BLaER1 treated with 17β-estradiol and CSF1 and Interleukin-3, amounts not matched to agents 10 nM and 100 nM (cell line): ENCODE measurements around the gene UACA.

ENCODE experiments used
- H3K27ac ChIP-seq, 11 experiments: shearing (Covaris generic); formaldehyde crosslinking; 2 replicates each; pipeline ENCODE4 v1.8.1; 2022
- H3K27me3 ChIP-seq, 11 experiments: shearing (Covaris generic); formaldehyde crosslinking; 2 replicates each; pipeline ENCODE4 v1.8.1; 2022
- H3K36me3 ChIP-seq, 11 experiments: shearing (Covaris generic); formaldehyde crosslinking; 2 replicates each; pipeline ENCODE4 v1.8.1; 2022
- H3K4me1 ChIP-seq, 10 experiments: shearing (Covaris generic); formaldehyde crosslinking; 2 replicates each; pipeline ENCODE4 v1.8.1; 2022
- H3K4me2 ChIP-seq, 11 experiments: shearing (Covaris generic); formaldehyde crosslinking; 2 replicates each; pipeline ENCODE4 v1.8.1; 2022
- H3K4me3 ChIP-seq, 10 experiments: shearing (Covaris generic); formaldehyde crosslinking; 2 replicates each; pipeline ENCODE4 v1.8.1; 2022
- H3K9ac ChIP-seq, 11 experiments: shearing (Covaris generic); formaldehyde crosslinking; 2 replicates each; pipeline ENCODE4 v1.8.1; 2022
- H3K9me3 ChIP-seq, 11 experiments: shearing (Covaris generic); formaldehyde crosslinking; replicated peaks in 1 of 11; 2 replicates each; pipeline ENCODE4 v1.8.1; 2022
- H4K20me1 ChIP-seq, 11 experiments: shearing (Covaris generic); formaldehyde crosslinking; 2 replicates each; pipeline ENCODE4 v1.8.1; 2022
- Cebpa-rat ChIP-seq, 11 experiments: shearing (Covaris generic); IDR thresholded peaks; 2 replicates each; pipeline ENCODE4 v1.8.1; 2022

UACA gene

GRCh38 chr15:70722266-70723121 is 40.9 kb downstream of the UACA start:
- Histone ChIP-seq H3K36me3 (no peaks in the 10 kb centered on the region), H4K20me1 (no peaks in the 10 kb centered on the region), H3K27me3 (no peaks in the 10 kb centered on the region), H3K9me3 (no peaks in the 10 kb centered on the region), H3K4me3 (no peak overlapping the region), H3K9ac (no peak overlapping the region), H3K4me2 (no peak overlapping the region), H3K27ac (no peak overlapping the region), H3K4me1 (peaks cover 0 to 5% (median 0%) of the 10 kb centered on the region in 10 experiments; a peak in 1 of 20 replicates)
- TF ChIP-seq Cebpa-rat (IDR thresholded peaks at IDR 0.05): no peak

- no peak overlapping the region for H3K9ac ChIP-seq
- no peaks in the 10 kb centered on the region for H3K27me3 ChIP-seq
- H3K4me1 ChIP-seq: no peaks in the 10 kb centered on the region
- H3K36me3 ChIP-seq: no peaks in the 10 kb centered on the region
- no peak overlapping the region for H3K4me3 ChIP-seq
- H3K4me2 ChIP-seq: no peak overlapping the region
- H3K27ac ChIP-seq: no peak overlapping the region
- H3K9me3 ChIP-seq: no peaks in the 10 kb centered on the region
- TF ChIP-seq Cebpa-rat (IDR thresholded peaks at IDR 0.05): no peak
- H4K20me1 ChIP-seq: no peaks in the 10 kb centered on the region
Observed at GRCh38 chr15:70720228-70721016, 42.9 kb downstream of the UACA start.

- no peaks in the 10 kb centered on the region for H4K20me1 ChIP-seq
- no peak overlapping the region for H3K4me2 ChIP-seq
- no peaks in the 10 kb centered on the region for H3K36me3 ChIP-seq
- no peaks in the 10 kb centered on the region for H3K27me3 ChIP-seq
- no peak overlapping the region for H3K4me3 ChIP-seq
- no peaks in the 10 kb centered on the region for H3K9me3 ChIP-seq
- TF ChIP-seq Cebpa-rat (IDR thresholded peaks at IDR 0.05): no peak
- no peak overlapping the region for H3K27ac ChIP-seq
- H3K4me1 ChIP-seq: no peaks in the 10 kb centered on the region
- H3K9ac ChIP-seq: no peak overlapping the region
Observed at GRCh38 chr15:70717237-70717793, 46.0 kb downstream of the UACA start.

- Histone ChIP-seq H3K36me3 (no peaks in the 10 kb centered on the region), H3K4me3 (no peak overlapping the region), H3K4me1 (no peaks in the 10 kb centered on the region), H3K27me3 (no peaks in the 10 kb centered on the region), H3K4me2 (no peak overlapping the region), H3K9me3 (no peaks in the 10 kb centered on the region), H4K20me1 (no peaks in the 10 kb centered on the region), H3K9ac (no peak overlapping the region), H3K27ac (no peak overlapping the region)
- no peak for TF ChIP-seq Cebpa-rat (IDR thresholded peaks at IDR 0.05)
Observed at GRCh38 chr15:70715840-70716485, 47.4 kb downstream of the UACA start.

GRCh38 chr15:70714565-70714964 is 48.8 kb downstream of the UACA start:
- Histone ChIP-seq H3K27ac (no peak overlapping the region), H4K20me1 (no peaks in the 10 kb centered on the region), H3K36me3 (no peaks in the 10 kb centered on the region), H3K9ac (no peak overlapping the region), H3K4me2 (no peak overlapping the region), H3K4me3 (no peak overlapping the region), H3K27me3 (no peaks in the 10 kb centered on the region), H3K4me1 (no peaks in the 10 kb centered on the region), H3K9me3 (no peaks in the 10 kb centered on the region)
- TF ChIP-seq Cebpa-rat (IDR thresholded peaks at IDR 0.05): no peak

GRCh38 chr15:70714015-70714414 is 49.3 kb downstream of the UACA start:
- H3K27me3 ChIP-seq: no peaks in the 10 kb centered on the region
- H4K20me1 ChIP-seq: no peaks in the 10 kb centered on the region
- no peak overlapping the region for H3K9ac ChIP-seq
- H3K27ac ChIP-seq: no peak overlapping the region
- H3K9me3 ChIP-seq: no peaks in the 10 kb centered on the region
- TF ChIP-seq Cebpa-rat (IDR thresholded peaks at IDR 0.05): no peak
- no peaks in the 10 kb centered on the region for H3K4me1 ChIP-seq
- H3K36me3 ChIP-seq: no peaks in the 10 kb centered on the region
- no peak overlapping the region for H3K4me2 ChIP-seq
- no peak overlapping the region for H3K4me3 ChIP-seq

GRCh38 chr15:70712271-70712670 is 51.1 kb downstream of the UACA start:
- Histone ChIP-seq H3K27ac (no peak overlapping the region), H3K27me3 (no peaks in the 10 kb centered on the region), H4K20me1 (no peaks in the 10 kb centered on the region), H3K4me3 (no peak overlapping the region), H3K4me1 (no peaks in the 10 kb centered on the region), H3K36me3 (no peaks in the 10 kb centered on the region), H3K9ac (no peak overlapping the region), H3K9me3 (peaks cover 0 to 8% (median under 1%) of the 10 kb centered on the region in 11 experiments; a peak in 9 of 22 replicates), H3K4me2 (no peak overlapping the region)
- no peak for TF ChIP-seq Cebpa-rat (IDR thresholded peaks at IDR 0.05)

GRCh38 chr15:70710714-70711113 is 52.6 kb downstream of the UACA start:
- H3K27me3 ChIP-seq: no peaks in the 10 kb centered on the region
- H3K4me2 ChIP-seq: no peak overlapping the region
- no peaks in the 10 kb centered on the region for H3K4me1 ChIP-seq
- H3K9ac ChIP-seq: no peak overlapping the region
- no peak overlapping the region for H3K27ac ChIP-seq
- no peak overlapping the region for H3K4me3 ChIP-seq
- no peaks in the 10 kb centered on the region for H4K20me1 ChIP-seq
- peaks cover 6 to 15% (median 7%) of the 10 kb centered on the region in 11 experiments; a peak in 18 of 22 replicates for H3K9me3 ChIP-seq
- no peaks in the 10 kb centered on the region; a peak in 1 of 22 replicates for H3K36me3 ChIP-seq
- TF ChIP-seq Cebpa-rat (IDR thresholded peaks at IDR 0.05): no peak

GRCh38 chr15:70708839-70709238 is 54.5 kb downstream of the UACA start:
- Histone ChIP-seq H3K4me3 (no peak overlapping the region), H3K27ac (no peak overlapping the region), H3K27me3 (no peaks in the 10 kb centered on the region), H4K20me1 (no peaks in the 10 kb centered on the region), H3K4me2 (no peak overlapping the region), H3K9me3 (peaks cover 6 to 15% (median 7%) of the 10 kb centered on the region in 11 experiments; a peak in 18 of 22 replicates), H3K4me1 (peaks cover 13 to 17% (median 15%) of the 10 kb centered on the region in 10 experiments), H3K36me3 (no peaks in the 10 kb centered on the region; a peak in 1 of 22 replicates), H3K9ac (no peak overlapping the region)
- no peak for TF ChIP-seq Cebpa-rat (IDR thresholded peaks at IDR 0.05)
